ENCODE results near the gene KRT40. TPM values are rescaled to one million over a fixed set of nuclear protein-coding genes. Genes with fewer than 3 reads are reported as not detected.

The KRT40 gene
- total and polyA plus RNA-seq, 2 donors (not counting 3 experiments of a cell fraction or from before 2014, with no cell fraction given): not detected

DNA sequence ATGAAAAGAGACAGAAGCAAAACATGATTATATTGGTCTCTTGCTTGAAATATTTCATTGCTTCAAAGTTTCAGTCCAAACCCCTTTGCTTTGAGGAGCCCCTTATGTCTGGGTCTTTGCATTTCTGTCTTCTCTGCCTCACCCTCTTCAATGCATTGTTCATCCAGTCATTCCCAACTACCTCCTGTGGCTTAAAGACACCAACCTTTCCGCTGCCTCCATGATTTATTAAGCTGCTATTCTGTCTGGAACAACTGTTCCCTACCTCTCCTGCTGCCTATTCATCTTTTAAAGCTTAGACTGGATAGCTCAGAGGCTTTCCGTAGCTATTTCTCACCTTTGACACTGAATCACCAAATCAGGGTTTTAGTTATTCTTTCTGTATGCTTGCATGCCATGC lies 13.2 kb upstream of the KRT40 start:
- CTCF ChIA-PET: no interaction called here
- no TSS peak for BruUV-seq (replicated peaks)
- no peaks in the 10 kb centered on the region for H3K9me3 ChIP-seq (replicated peaks; ENCODE audit: control insufficient read depth, insufficient read depth, low read length)
- no peaks in the 10 kb centered on the region for H3K9me1 ChIP-seq (replicated peaks; ENCODE audit: control insufficient read depth, extremely low read depth, insufficient read depth, low read length)
- H3K9ac ChIP-seq (replicated peaks; ENCODE audit: extremely low read depth, insufficient read depth, low read length): no peak overlapping the region
- DNase-seq (ENCODE audit: low read depth, low spot score) (no peak), FAIRE-seq (no peak)
- POLR2A ChIA-PET: no interaction called here
- H3K79me2 ChIP-seq (ENCODE audit: control insufficient read depth, insufficient read depth, low read length): no peaks in the 10 kb centered on the region
- intact Hi-C loops (cut with micrococcal nuclease): no loop called here
- H3K4me2 ChIP-seq (ENCODE audit: insufficient read depth, low read length): no peak overlapping the region
- H2AFZ ChIP-seq (ENCODE audit: low read depth, low read length): no peak overlapping the region
- no peak overlapping the region for H3K27ac ChIP-seq (ENCODE audit: insufficient read depth, low read depth, low read length)
- peaks cover 2 to 3% of the 10 kb centered on the region in 2 experiments for H3K27me3 ChIP-seq (ENCODE audit: control insufficient read depth in 2 of 2, insufficient read depth in 2 of 2, low read length in 2 of 2)
- no peaks in the 10 kb centered on the region for H3K4me1 ChIP-seq (ENCODE audit: control insufficient read depth, extremely low read depth, insufficient read depth, low read length)
- dilution Hi-C loops (cut with MboI; ENCODE audit: extremely low pct_ligation_motif_present, low sequenced_read_pairs): no loop called here
- no peak overlapping the region for H3K4me3 ChIP-seq (replicated peaks in 1 of 3; ENCODE audit: insufficient read depth in 1 of 3, low read depth in 1 of 3, low read length in 3 of 3)
- no peaks in the 10 kb centered on the region for H4K20me1 ChIP-seq (replicated peaks; ENCODE audit: control insufficient read depth, extremely low read depth, insufficient read depth, low read length)
- no peaks in the 10 kb centered on the region for H3K36me3 ChIP-seq (ENCODE audit: control insufficient read depth in 2 of 2, extremely low read depth in 1 of 2, insufficient read depth in 2 of 2, low read length in 2 of 2)
- TF ChIP-seq JUN (IDR thresholded peaks at IDR 0.05; ENCODE audit: borderline replicate concordance, insufficient read depth, insufficient read length, low read depth) (no peak), CTCF (IDR thresholded peaks at IDR 0.05; ENCODE audit: extremely low read depth in 1 of 2, insufficient read depth in 1 of 2, low read depth in 1 of 2, low read length in 2 of 2) (no peak), POLR2A (IDR thresholded peaks at IDR 0.05; ENCODE audit: low read depth, low read length) (no peak)

GRCh38 chr17:40996829-40997228 lies 12.7 kb upstream of the KRT40 start:
- dilution Hi-C loops (cut with MboI; ENCODE audit: extremely low pct_ligation_motif_present, low sequenced_read_pairs) (no loop called here), intact Hi-C loops (cut with micrococcal nuclease) (no loop called here)
- ChIA-PET POLR2A (no interaction called here), CTCF (no interaction called here)
- DNase-seq (ENCODE audit: low read depth, low spot score) (no peak), FAIRE-seq (no peak)
- H3K36me3 ChIP-seq (ENCODE audit: control insufficient read depth in 2 of 2, extremely low read depth in 1 of 2, insufficient read depth in 2 of 2, low read length in 2 of 2): no peaks in the 10 kb centered on the region
- no peak overlapping the region for H3K4me3 ChIP-seq (replicated peaks in 1 of 3; ENCODE audit: insufficient read depth in 1 of 3, low read depth in 1 of 3, low read length in 3 of 3)
- H3K4me1 ChIP-seq (ENCODE audit: control insufficient read depth, extremely low read depth, insufficient read depth, low read length): no peaks in the 10 kb centered on the region
- no peak for TF ChIP-seq MYC (IDR thresholded peaks at IDR 0.05; ENCODE audit: low read depth, low read length)
- TF ChIP-seq JUN (IDR thresholded peaks at IDR 0.05; ENCODE audit: borderline replicate concordance, insufficient read depth, insufficient read length, low read depth): no peak
- no peak for TF ChIP-seq POLR2AphosphoS5 (IDR thresholded peaks at IDR 0.05; ENCODE audit: insufficient read depth, low read depth, low read length)
- no peak overlapping the region for H2AFZ ChIP-seq (ENCODE audit: low read depth, low read length)
- H3K27ac ChIP-seq (ENCODE audit: insufficient read depth, low read depth, low read length): no peak overlapping the region
- H3K27me3 ChIP-seq (ENCODE audit: control insufficient read depth in 2 of 2, insufficient read depth in 2 of 2, low read length in 2 of 2): peaks cover 2 to 3% of the 10 kb centered on the region in 2 experiments
- no peaks in the 10 kb centered on the region for H3K9me1 ChIP-seq (replicated peaks; ENCODE audit: control insufficient read depth, extremely low read depth, insufficient read depth, low read length)
- H3K79me2 ChIP-seq (ENCODE audit: control insufficient read depth, insufficient read depth, low read length): no peaks in the 10 kb centered on the region
- H4K20me1 ChIP-seq (replicated peaks; ENCODE audit: control insufficient read depth, extremely low read depth, insufficient read depth, low read length): no peaks in the 10 kb centered on the region
- no peak overlapping the region for H3K4me2 ChIP-seq (ENCODE audit: insufficient read depth, low read length)
- H3K9me3 ChIP-seq (replicated peaks; ENCODE audit: control insufficient read depth, insufficient read depth, low read length): no peaks in the 10 kb centered on the region
- no peak overlapping the region for H3K9ac ChIP-seq (replicated peaks; ENCODE audit: extremely low read depth, insufficient read depth, low read length)
- no TSS peak for BruUV-seq (replicated peaks)
